ENCODE data around the gene NXPH1. TPM values are rescaled to one million over a fixed set of nuclear protein-coding genes. Genes with fewer than 3 reads are reported as not detected.

NXPH1 gene
- total RNA-seq, 1 donor from 2014 or later, result 0.29 TPM

DNA sequence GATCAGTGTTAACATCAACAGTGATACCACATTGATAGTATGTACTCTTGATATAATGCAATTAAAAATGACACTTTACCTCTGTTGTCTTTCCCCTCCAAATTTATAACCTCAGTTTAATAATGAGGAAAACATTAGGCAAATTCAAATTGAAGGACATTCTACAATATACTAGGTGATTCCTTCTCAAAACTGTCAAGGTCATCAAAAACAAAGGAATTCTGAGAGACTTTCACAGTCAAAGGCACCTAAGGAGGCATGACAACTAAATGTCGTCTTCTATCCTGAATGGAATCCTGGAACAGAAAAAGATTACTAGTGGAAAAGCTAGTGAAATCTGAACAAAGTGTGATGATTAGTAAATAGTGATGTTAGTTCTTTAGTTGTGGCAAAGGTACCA, 22.3 kb upstream of the NXPH1 start:
- Mint-ChIP-seq H3K4me3 (no peak overlapping the region), H3K27ac (no peak overlapping the region), H3K36me3 (no peaks in the 10 kb centered on the region), H3K9me3 (no peaks in the 10 kb centered on the region), H3K4me1 (ENCODE audit: unreplicated experiment) (no peaks in the 10 kb centered on the region), H3K27me3 (peaks cover 8% of the 10 kb centered on the region)
- TF ChIP-seq, protein P1, sequence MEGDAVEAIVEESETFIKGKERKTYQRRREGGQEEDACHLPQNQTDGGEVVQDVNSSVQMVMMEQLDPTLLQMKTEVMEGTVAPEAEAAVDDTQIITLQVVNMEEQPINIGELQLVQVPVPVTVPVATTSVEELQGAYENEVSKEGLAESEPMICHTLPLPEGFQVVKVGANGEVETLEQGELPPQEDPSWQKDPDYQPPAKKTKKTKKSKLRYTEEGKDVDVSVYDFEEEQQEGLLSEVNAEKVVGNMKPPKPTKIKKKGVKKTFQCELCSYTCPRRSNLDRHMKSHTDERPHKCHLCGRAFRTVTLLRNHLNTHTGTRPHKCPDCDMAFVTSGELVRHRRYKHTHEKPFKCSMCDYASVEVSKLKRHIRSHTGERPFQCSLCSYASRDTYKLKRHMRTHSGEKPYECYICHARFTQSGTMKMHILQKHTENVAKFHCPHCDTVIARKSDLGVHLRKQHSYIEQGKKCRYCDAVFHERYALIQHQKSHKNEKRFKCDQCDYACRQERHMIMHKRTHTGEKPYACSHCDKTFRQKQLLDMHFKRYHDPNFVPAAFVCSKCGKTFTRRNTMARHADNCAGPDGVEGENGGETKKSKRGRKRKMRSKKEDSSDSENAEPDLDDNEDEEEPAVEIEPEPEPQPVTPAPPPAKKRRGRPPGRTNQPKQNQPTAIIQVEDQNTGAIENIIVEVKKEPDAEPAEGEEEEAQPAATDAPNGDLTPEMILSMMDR (conservative IDR thresholded peaks at IDR 0.05), result no peak
- no peak for DNase-seq (ENCODE audit: extremely low spot score, unreplicated experiment)

DNA sequence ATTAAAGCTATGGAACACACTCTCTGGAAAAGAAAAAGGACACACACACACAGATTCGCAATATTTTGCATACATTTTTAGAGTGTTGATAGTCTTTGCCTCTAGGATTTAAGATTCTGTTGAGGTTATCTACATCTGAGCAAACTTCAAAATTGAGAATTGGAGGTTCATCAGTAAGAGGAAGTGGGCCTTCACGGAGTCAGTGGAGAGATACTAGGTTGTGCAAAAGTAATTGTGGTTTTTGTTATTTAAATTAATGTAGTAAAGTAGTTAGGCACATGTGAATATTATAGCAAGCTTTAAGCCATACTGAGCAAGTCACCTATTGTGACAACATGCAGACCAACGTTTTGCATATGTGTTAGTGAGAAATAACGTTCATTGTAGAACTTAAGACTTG, 19.8 kb upstream of the NXPH1 start:
- Mint-ChIP-seq H3K27me3 (peaks cover 15% of the 10 kb centered on the region), H3K9me3 (no peaks in the 10 kb centered on the region), H3K4me1 (ENCODE audit: unreplicated experiment) (no peaks in the 10 kb centered on the region), H3K27ac (no peak overlapping the region), H3K36me3 (no peaks in the 10 kb centered on the region), H3K4me3 (no peak overlapping the region)
- no peak for DNase-seq (ENCODE audit: extremely low spot score, unreplicated experiment)
- TF ChIP-seq, protein P1 (conservative IDR thresholded peaks at IDR 0.05), result no peak

DNA sequence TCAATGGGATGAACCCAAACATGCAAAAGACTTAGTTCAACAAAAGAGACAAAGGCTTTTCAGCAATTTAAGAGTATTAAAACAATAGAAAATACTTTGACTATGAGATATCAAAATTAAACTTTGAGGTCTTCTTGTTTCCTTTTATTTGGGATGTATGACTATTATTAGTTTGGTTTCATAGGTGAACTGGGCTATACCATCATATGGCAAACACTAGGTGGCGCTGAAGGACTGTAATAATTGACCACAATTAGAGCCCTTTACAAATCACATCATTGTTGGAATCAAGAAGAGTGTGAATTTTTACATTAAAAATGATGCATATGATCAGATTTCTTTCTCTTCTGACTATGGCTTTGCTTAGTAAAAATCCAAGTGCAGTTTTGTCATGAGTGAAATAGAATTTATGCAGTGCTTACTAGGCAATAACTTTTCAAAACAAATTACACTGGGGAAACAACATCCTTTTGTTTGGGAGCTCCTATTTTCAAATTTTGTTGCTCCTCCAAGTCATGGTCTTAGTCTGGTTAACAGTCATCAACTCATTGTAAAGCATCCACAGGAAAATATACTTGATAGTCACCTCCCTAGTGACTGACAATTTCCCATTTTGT, 14.7 kb upstream of the NXPH1 start:
- Mint-ChIP-seq H3K36me3 (no peaks in the 10 kb centered on the region), H3K4me1 (ENCODE audit: unreplicated experiment) (no peaks in the 10 kb centered on the region), H3K27me3 (peaks cover 14% of the 10 kb centered on the region), H3K4me3 (no peak overlapping the region), H3K27ac (no peak overlapping the region), H3K9me3 (no peaks in the 10 kb centered on the region)
- no peak for DNase-seq (ENCODE audit: extremely low spot score, unreplicated experiment)
- TF ChIP-seq, protein P1 (conservative IDR thresholded peaks at IDR 0.05), result peak; percentile 92

DNA sequence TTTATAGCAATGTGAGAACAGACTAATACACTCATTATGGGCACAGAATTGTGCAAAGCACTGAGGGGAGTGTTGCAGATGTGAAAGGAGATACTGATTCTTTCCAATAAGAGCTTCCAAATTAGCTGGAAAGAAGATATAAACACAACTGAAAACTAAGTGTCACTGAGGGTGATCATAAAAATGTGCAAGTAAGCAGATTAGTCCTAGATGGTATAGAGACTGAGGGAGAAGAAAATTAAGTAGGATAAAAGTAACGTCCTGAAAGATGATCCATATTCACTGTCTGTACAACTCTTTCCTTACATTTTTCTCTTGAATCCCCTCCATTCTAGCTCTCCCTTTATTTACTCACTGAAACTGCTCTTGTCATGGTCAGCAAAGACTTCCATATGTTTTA, 11.2 kb upstream of the NXPH1 start:
- no peaks in the 10 kb centered on the region for H3K9me3 Mint-ChIP-seq
- TF ChIP-seq, protein P1 (conservative IDR thresholded peaks at IDR 0.05), result no peak
- no peak overlapping the region for H3K4me3 Mint-ChIP-seq
- H3K27ac Mint-ChIP-seq, result no peak overlapping the region
- no peaks in the 10 kb centered on the region for H3K36me3 Mint-ChIP-seq
- no peaks in the 10 kb centered on the region for H3K4me1 Mint-ChIP-seq (ENCODE audit: unreplicated experiment)
- H3K27me3 Mint-ChIP-seq, result peaks cover 11% of the 10 kb centered on the region
- no peak for DNase-seq (ENCODE audit: extremely low spot score, unreplicated experiment)

DNA sequence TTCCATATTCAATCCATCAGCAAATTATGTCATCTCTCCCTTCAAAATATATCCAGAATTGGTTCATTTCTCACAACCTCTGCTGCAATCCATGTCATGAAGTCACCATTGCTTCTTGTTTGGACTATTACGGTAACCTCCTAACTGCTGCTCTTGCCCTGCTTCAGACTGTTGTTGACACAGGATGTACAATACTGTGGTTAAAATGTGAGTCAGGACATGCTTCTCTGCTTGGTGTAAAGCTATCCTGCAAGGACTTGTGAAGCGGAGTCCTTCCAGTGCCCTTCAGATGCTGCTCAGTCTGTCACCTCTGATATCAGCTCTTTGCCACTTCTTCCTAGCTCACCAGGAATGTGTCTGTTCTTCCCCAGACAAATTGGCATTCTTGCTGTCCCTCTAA, 10.4 kb upstream of the NXPH1 start:
- H3K27ac Mint-ChIP-seq, result no peak overlapping the region
- peaks cover 8% of the 10 kb centered on the region for H3K27me3 Mint-ChIP-seq
- no peaks in the 10 kb centered on the region for H3K4me1 Mint-ChIP-seq (ENCODE audit: unreplicated experiment)

More for the DNA sequence above, 10.4 kb upstream of the NXPH1 start:
- Mint-ChIP-seq H3K4me3 (no peak overlapping the region), H3K36me3 (no peaks in the 10 kb centered on the region), H3K9me3 (no peaks in the 10 kb centered on the region)
- no peak for DNase-seq (ENCODE audit: extremely low spot score, unreplicated experiment)
- TF ChIP-seq, protein P1 (conservative IDR thresholded peaks at IDR 0.05), result no peak
